GM03348 (cell line): ENCODE data around the gene LRIT1.

Source experiments
- DNase-seq: peaks from one replicate; pipeline ENCODE4 v3.0.0; 2012; ENCODE audit warnings: low spot score

The LRIT1 gene

GRCh38 chr10:84214046-84214572, 27.2 kb downstream of the LRIT1 start:
- no peak for DNase-seq

- no peak for DNase-seq
Observed at GRCh38 chr10:84213076-84213475, 28.3 kb downstream of the LRIT1 start.

DNA sequence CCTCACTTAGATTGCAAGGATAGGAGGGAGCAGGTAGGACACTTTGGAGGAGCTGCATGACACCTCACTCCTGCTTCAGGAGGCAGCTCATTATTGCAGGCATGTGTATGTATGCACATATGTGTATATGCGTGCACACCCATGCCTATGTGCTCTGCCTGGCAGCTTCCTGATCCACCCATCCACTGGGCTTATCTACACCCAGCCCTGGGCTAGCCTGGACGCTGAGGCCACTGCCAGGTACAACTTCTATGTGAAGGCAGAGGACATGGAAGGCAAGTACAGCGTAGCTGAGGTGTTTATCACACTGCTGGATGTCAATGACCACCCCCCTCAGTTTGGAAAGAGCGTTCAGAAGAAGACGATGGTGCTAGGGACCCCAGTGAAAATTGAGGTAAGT, 29.3 kb downstream of the LRIT1 start:
- no peak for DNase-seq

DNA sequence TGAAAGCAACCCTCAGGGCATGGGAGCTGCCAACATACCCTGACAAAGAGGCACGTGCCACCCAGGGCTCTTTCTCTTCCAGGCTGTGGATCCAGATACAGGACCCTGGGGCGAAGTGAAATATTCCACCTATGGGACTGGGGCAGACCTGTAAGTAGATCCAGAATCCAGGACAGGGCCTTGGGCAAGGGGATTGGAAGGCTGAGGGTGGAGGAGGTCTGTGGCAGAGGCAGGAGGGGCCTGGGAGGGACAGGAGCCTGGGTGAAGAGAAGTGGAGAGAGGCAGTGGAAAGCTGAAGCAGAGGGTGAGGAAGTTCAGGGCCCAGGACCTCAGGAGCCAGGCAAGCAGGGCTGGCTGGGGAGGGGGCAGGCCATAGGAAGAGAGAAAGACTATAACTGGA, 29.8 kb downstream of the LRIT1 start:
- no peak for DNase-seq

DNA sequence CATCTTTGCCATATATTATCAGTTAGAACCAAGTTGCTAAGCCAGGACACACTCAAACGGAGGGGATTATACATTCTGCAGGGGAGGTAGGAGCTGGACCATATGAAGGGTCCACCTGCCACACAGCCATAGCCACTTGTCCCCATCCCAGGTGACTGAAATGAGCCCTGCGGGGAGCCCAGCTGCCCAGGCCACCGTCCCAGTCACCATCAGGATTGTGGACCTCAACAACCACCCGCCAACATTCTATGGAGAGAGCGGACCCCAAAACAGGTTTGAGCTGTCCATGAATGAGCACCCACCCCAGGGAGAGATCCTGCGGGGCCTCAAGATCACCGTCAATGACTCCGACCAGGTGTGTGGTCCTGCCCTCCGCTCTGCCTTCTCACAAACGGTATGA, 33.3 kb downstream of the LRIT1 start:
- DNase-seq: no peak

- DNase-seq: no peak
Observed at GRCh38 chr10:84205853-84206525, 35.4 kb downstream of the LRIT1 start.

DNA sequence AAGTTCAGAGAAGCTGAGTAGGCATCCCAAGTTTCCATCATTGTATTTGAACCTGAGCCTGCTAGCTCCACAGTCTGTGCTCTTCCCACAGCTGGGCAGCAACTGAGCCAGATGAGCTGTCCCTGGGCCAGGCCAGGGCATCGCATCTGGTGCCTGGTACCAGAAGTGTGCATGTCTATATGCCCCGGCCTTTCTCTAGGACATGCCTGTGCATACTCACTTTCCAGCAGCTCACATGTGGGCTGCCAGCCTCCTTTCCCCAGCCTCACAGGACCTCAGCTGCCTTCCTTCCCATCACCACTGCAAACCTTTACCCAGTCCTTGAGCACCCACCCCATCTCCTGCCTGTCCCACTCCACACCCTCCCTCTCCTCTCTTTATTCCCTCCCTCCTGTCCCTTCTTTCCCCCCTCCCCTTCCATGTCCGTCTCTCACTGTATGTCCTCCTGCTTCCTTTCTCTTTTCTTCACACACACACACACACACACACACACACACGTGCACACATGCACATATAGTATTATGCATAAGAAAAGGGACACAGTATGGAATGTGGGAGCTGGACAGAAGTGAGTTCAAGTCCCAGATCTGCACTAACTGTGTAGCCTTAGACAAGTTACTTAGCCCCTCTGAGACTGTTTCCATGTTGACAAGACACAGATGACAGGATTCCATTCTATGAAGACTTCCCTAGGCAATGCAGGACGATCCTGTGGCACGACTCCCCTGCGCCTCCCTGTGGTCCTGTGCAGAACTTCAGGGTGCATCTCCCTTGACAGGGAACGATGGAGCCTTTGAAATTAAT, 36.1 kb downstream of the LRIT1 start:
- DNase-seq: peak; percentile 78

DNA sequence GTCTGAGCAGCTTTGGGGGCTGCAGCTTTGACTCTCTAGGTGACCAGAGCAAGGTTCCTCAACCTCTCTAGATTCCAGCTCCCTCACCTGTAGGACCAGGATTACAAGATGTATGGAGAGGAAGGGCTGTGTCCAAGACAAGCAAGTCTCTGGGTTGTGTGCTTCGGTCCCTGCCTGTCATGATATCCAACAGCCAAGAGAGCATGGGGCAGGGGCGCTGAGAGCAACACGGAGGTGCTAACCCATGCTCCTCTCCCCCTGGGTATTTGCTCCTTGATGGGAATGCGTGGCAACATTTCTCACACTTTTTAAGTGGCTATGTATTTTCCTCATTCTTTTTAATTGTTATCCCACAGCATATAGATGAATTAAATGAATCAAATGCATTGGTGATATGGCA, 36.7 kb downstream of the LRIT1 start:
- no peak for DNase-seq

GRCh38 chr10:84204122-84204521, 37.2 kb downstream of the LRIT1 start:
- DNase-seq: peak; percentile 36

DNA sequence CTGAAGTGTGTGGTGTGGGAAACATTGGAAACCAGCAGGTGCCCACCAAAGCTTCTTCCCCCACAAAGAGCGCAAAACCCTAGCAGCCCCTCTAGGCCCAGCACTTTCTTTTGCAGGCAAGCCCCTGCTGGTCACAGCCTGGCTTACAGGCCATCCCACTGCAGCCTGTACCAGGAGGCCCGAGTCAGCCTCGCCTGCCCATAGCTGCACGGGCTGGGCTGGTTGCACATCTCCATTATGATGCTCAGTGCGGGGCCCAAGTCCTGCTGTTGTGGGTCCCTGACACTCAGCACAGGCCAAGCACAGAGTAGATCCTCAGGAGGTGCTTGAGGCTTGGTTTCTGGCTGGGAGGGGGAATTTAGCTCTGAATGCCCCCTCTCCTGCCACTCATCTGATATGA, 39.0 kb downstream of the LRIT1 start:
- DNase-seq: no peak

DNA sequence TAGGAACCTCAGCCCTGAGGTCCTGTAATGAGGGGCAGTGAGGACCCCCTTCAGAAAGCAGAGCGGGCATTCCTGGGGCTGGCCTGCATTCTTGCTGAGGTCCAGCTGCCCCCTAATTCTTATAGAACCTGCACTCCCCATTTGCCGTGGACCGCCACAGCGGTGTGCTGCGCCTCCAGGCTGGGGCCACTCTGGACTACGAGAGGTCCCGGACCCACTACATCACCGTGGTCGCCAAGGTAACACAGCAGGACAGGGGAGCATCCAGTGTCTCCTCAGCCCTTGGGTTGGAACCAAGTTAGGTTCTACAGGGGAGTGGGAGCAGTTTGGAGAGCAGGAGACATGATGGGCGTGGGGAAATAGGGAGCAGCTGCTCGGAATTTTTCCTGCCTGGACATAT, 39.7 kb downstream of the LRIT1 start:
- no peak for DNase-seq

DNA sequence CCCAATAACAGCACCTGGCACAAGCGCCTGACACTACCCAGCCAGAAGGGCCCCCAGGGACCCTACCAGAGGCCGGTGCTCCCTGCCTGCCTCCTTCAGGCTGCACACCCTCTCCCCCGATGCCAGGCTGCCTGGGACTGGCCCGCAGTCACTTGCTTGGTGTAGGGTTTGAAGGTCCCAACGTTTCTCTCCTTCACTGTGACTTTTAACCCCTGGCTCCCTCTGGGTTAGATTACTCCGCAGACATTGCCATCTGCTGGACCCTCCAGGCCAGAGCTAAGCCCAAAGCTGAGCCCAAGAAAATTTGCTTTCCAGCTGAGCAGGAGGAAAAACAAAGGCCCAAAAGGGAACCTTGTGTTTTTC, 40.1 kb downstream of the LRIT1 start:
- no peak for DNase-seq

DNA sequence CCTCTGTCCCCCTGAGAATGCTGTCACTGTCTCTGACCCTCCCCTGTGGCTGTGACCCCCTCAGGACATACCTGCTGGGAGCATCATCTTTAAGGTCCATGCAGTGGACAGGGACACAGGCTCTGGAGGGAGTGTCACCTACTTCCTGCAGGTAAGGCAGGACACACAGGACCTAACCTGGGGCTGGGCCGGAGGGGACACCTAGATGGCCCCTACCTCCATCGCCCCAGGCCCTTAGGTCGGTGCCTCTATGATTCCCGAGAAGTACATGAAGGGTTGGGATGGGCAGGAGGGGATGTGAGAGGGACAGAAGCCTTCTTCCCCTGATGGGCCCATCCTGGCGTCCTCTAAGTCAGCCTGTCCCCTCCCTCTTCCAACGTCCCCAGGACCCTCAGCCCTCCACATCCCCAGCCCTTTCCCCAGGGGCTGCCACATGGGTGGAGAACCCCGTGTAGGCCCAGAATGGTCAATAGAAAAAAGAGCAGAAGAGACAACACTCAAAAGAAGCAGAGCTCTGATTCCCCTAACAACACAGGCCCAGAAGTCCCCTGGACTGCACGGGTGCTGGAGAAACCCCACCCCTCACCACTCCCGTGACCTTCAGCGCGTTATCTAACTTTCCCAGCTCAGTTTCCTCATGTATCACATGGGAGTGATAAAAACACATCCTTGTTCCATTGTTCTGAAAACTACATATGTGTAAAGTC, 40.7 kb downstream of the LRIT1 start:
- no peak for DNase-seq

- DNase-seq: no peak
Observed at GRCh38 chr10:84198206-84198915, 43.0 kb downstream of the LRIT1 start.

DNA sequence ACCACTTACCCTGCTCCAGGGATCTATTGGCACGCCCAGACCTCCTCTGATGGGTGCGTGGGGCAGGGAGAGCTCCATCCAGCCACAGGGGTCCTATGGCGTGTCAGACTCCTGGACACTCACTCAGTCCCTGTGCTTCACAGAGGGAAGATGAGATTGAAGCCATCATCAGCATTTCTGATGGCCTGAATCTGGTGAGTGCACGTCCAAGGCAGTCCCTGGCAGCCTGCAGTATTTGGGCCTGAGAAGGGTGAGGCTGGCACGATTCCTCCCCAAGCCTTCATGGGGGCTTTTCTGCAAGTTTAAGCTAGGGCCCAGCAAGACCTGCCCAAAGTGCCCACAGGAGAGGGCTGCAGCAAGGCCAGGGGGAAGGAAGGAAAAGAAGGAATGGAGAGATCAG, 43.7 kb downstream of the LRIT1 start:
- DNase-seq: no peak

- no peak for DNase-seq
Observed at GRCh38 chr10:84196941-84197340, 44.4 kb downstream of the LRIT1 start.

GRCh38 chr10:84196083-84196482, 45.3 kb downstream of the LRIT1 start:
- no peak for DNase-seq

GRCh38 chr10:84195044-84195830, 46.1 kb downstream of the LRIT1 start:
- no peak for DNase-seq

- peak; percentile 59 for DNase-seq
Observed at GRCh38 chr10:84194424-84195043, 46.8 kb downstream of the LRIT1 start, which contains the start of gene CDHR1. TSS of gene CDHR1 (plus strand) at chr10:84194537. CDS start at chr10:84194761, 224 bp downstream.

DNA sequence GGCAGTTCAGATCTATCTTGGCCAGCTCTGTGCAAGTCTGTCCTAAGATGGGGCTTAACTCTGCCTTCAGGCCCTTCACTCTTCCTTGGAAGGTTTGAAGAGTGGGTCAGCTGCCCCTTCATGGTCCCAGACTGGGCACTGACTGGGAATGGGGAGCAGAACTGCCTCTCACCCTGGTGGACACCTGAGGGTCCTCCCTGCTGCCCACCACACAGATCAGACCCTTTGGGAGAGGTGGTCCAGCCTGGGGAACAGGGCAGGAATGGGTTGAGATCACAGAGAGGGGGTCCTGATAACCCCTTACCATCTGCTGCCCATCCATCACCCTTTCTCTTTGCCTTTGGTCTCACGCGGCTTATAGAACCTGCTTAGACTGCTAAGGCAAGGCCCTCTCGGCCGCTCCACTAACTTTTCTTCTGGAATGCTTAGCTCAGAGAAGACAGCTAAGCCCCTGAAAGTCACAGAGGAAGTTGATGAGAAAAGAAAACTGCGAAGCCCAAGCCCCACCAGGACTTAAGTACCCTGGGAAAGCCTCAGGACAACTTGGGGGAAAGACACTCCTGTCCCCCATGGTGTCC, 47.4 kb downstream of the LRIT1 start:
- DNase-seq: no peak

DNA sequence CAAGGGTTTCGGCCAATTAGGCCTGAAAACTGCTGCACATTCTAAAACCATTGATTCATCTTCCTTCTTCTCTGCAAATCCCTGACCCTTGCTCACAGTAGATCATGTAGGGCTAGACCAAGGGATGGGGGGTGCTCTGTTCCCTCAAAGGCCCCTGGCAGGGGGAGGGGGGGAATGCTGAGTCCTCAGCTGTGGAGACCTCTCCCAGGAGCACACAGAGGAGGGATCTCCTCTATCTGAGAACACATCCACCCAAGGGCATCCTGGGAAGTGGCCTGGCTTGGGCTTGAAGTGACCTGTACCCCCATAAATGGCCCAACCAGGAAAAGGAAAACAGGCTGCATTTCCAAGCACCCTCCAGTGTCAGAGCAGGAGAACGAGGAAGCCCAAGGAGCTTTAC, 48.0 kb downstream of the LRIT1 start:
- DNase-seq: no peak
